SK-N-SH (cell line): ENCODE results near the gene ZNF8. TPM values are rescaled to one million over a fixed set of nuclear protein-coding genes. Genes with fewer than 3 reads are reported as not detected.

Source experiments
- CTCF ChIA-PET: fragments of 300-600, 350-600 bp; formaldehyde crosslinking; extraction: SDS; loops from one replicate; lab custom pipeline; 2021; lab: Yijun Ruan, JAX
- POLR2A ChIA-PET: fragments of 350-600 bp; sonication (Branson Sonifier 250); formaldehyde crosslinking; extraction: SDS; loops from one replicate; lab custom pipeline; 2020; ENCODE audit warnings: antibody characterized with exemption, inconsistent platforms; lab: Yijun Ruan, JAX
- DNase-seq: peaks from one replicate; pipeline ENCODE4 v3.0.0; 2012
- H2AFZ ChIP-seq: fragments of 200-600 bp; sonication (generic); 2 replicates; pipeline ENCODE4 v1.8.1; 2016; ENCODE audit warnings: antibody characterized with exemption, mild to moderate bottlenecking, low read depth
- H3F3A ChIP-seq: fragments of 200-600 bp; sonication (generic); replicated peaks from 2 replicates; pipeline ENCODE3; 2016; ENCODE audit warnings: antibody characterized with exemption, mild to moderate bottlenecking; ENCODE audit not compliant: insufficient read depth
- H3K27ac ChIP-seq, 2 experiments: fragments of 200-500 bp in 1 of 2; fragments of 200-600 bp in 1 of 2; sonication (Bioruptor generic) in 1 of 2; sonication (generic), shearing (Covaris generic) in 1 of 2; 2 replicates each; pipeline versions ENCODE4 v1.5.1 to v1.6.1; 2014 to 2016; ENCODE audit warnings: low read depth in 2 of 2, inconsistent platforms in 1 of 2, low read length in 1 of 2, mild to moderate bottlenecking in 1 of 2, mixed read lengths in 1 of 2
- H3K27me3 ChIP-seq: fragments of 200-600 bp; sonication (generic), shearing (Covaris generic); 2 replicates; pipeline ENCODE4 v1.6.1; 2016; ENCODE audit warnings: mixed run types; ENCODE audit not compliant: insufficient read depth
- H3K36me3 ChIP-seq, 2 experiments: fragments of 200-500 bp in 1 of 2; fragments of 200-600 bp in 1 of 2; sonication (Bioruptor generic) in 1 of 2; sonication (generic) in 1 of 2; replicated peaks in 1 of 2; 2 replicates each; pipeline versions ENCODE3 to v1.5.1; 2014 to 2016; ENCODE audit warnings: low read length in 1 of 2, mild to moderate bottlenecking in 1 of 2; ENCODE audit not compliant: insufficient read depth in 2 of 2, control insufficient read depth in 1 of 2
- H3K4me1 ChIP-seq, 2 experiments: fragments of 200-500 bp in 1 of 2; fragments of 200-600 bp in 1 of 2; sonication (Bioruptor generic) in 1 of 2; sonication (generic), shearing (Covaris generic) in 1 of 2; 2 replicates each; pipeline versions ENCODE4 v1.5.1 to v1.6.1; 2014 to 2016; ENCODE audit warnings: low read depth in 1 of 2, low read length in 1 of 2, mixed run types in 1 of 2; ENCODE audit not compliant: insufficient read depth in 2 of 2, control insufficient read depth in 1 of 2
- H3K4me2 ChIP-seq: fragments of 200-600 bp; sonication (generic), shearing (Covaris generic); 2 replicates; pipeline ENCODE4 v1.6.1; 2017; ENCODE audit warnings: mixed run types
- H3K4me3 ChIP-seq, 2 experiments: fragments of 200-500 bp in 1 of 2; fragments of 200-600 bp in 1 of 2; sonication (Bioruptor generic) in 1 of 2; sonication (generic), shearing (Covaris generic) in 1 of 2; 2 replicates each; pipeline versions ENCODE4 v1.5.1 to v1.8.1; 2014 to 2016; ENCODE audit warnings: low read depth in 2 of 2, inconsistent platforms in 1 of 2, low read length in 1 of 2, mild to moderate bottlenecking in 1 of 2, mixed read lengths in 1 of 2, moderate library complexity in 1 of 2
- H3K79me2 ChIP-seq: fragments of 200-600 bp; sonication (generic); 2 replicates; pipeline ENCODE4 v1.8.1; 2017; ENCODE audit warnings: mild to moderate bottlenecking; ENCODE audit not compliant: insufficient read depth
- H3K9ac ChIP-seq: fragments of 200-600 bp; sonication (generic); 2 replicates; pipeline ENCODE4 v1.6.1; 2017; ENCODE audit warnings: mixed run types
- H3K9me2 ChIP-seq: fragments of 200-600 bp; sonication (generic); 2 replicates; pipeline ENCODE4 v1.6.1; 2017; ENCODE audit warnings: mixed run types
- H3K9me3 ChIP-seq: fragments of 200-600 bp; sonication (generic); 2 replicates; pipeline ENCODE4 v1.6.1; 2017; ENCODE audit warnings: mixed run types, mild to moderate bottlenecking, moderate library complexity
- H4K20me1 ChIP-seq: fragments of 200-600 bp; sonication (generic); 2 replicates; pipeline ENCODE4 v1.6.1; 2017; ENCODE audit warnings: mild to moderate bottlenecking, mixed run types; ENCODE audit not compliant: insufficient read depth
- CHD2 ChIP-seq: fragments of 150-350 bp; IDR thresholded peaks from 2 replicates; pipeline ENCODE4 v1.6.1; 2018; ENCODE audit warnings: low read length; ENCODE audit not compliant: partially characterized antibody
- ELF1 ChIP-seq: IDR thresholded peaks from 2 replicates; pipeline ENCODE4 v1.4.0; 2012
- EP300 ChIP-seq, 2 experiments: IDR thresholded peaks; 2 replicates each; pipeline versions ENCODE4 v1.4.0 to v1.6.1; 2012; ENCODE audit warnings: borderline replicate concordance in 1 of 2, low read depth in 1 of 2, low read length in 1 of 2
- EZH2phosphoT487 ChIP-seq: fragments of 200-600 bp; sonication (generic); IDR thresholded peaks from 2 replicates; pipeline ENCODE4 v1.6.1; 2017; ENCODE audit warnings: low read depth, mixed run types, mild to moderate bottlenecking, antibody characterized with exemption, moderate library complexity, borderline replicate concordance
- FOXJ3 ChIP-seq: sonication (generic); formaldehyde crosslinking; IDR thresholded peaks from 2 replicates; pipeline ENCODE4 v1.5.1; 2020; ENCODE audit warnings: mild to moderate bottlenecking, missing genetic modification reagents
- GABPA ChIP-seq: IDR thresholded peaks from 2 replicates; pipeline ENCODE4 v1.4.0; 2012; ENCODE audit warnings: low read depth, mild to moderate bottlenecking
- MXI1 ChIP-seq: IDR thresholded peaks from 2 replicates; pipeline ENCODE4 v1.6.1; 2012; ENCODE audit warnings: mild to moderate bottlenecking, low read depth, low read length, improper control_type of control experiment
- NRF1 ChIP-seq: IDR thresholded peaks from 2 replicates; pipeline ENCODE4 v1.6.1; 2012; ENCODE audit warnings: low read depth, mild to moderate bottlenecking, low read length
- POLR2AphosphoS5 ChIP-seq: IDR thresholded peaks from 2 replicates; pipeline ENCODE4 v1.6.1; 2012; ENCODE audit warnings: low read depth, low read length
- RAD21 ChIP-seq: IDR thresholded peaks from 2 replicates; pipeline ENCODE4 v1.6.1; 2012; ENCODE audit warnings: mild to moderate bottlenecking, low read length
- REST ChIP-seq: IDR thresholded peaks from 2 replicates; pipeline ENCODE4 v1.6.1; 2012; ENCODE audit warnings: mild to moderate bottlenecking, low read depth, low read length, moderate library complexity
- RXRA ChIP-seq: IDR thresholded peaks from 2 replicates; pipeline ENCODE4 v1.4.0; 2012; ENCODE audit warnings: low read depth, mild to moderate bottlenecking, borderline replicate concordance
- SIN3A ChIP-seq: IDR thresholded peaks from 2 replicates; pipeline ENCODE4 v1.6.1; 2012; ENCODE audit warnings: low read depth, mild to moderate bottlenecking, low read length, moderate library complexity, borderline replicate concordance
- SMC3 ChIP-seq: IDR thresholded peaks from 2 replicates; pipeline ENCODE4 v1.6.1; 2012; ENCODE audit warnings: low read depth, low read length, improper control_type of control experiment
- TAF1 ChIP-seq: IDR thresholded peaks from 2 replicates; pipeline ENCODE4 v1.6.1; 2012; ENCODE audit warnings: low read depth, mild to moderate bottlenecking, low read length, moderate library complexity, borderline replicate concordance
- USF1 ChIP-seq: IDR thresholded peaks from 2 replicates; pipeline ENCODE4 v1.4.0; 2012; ENCODE audit warnings: low read depth, borderline replicate concordance
- USF2 ChIP-seq: fragments of 150-350 bp; IDR thresholded peaks from 2 replicates; pipeline ENCODE4 v1.6.1; 2017; ENCODE audit warnings: antibody characterized with exemption, low read length, low read depth, borderline replicate concordance
- WGBS: methylation state at CpG from one replicate; pipeline ENCODE4 v1.1.6; 2017; ENCODE audit warnings: low lambda C conversion rate; 5-methylcytosine and 5-hydroxymethylcytosine counted together
- polyA plus RNA-seq, 3 experiments: library from polyadenylated mRNA; depleted of rRNA; stranded (reverse); fragments of >200 nt; gene quantifications; 2 replicates each; pipeline ENCODE4 v1.2.3, GENCODE V29; 2012

The ZNF8 gene
- polyA plus RNA-seq, 1 of the 3 experiments (the other 2 are of a cell fraction) = 1.4 TPM

GRCh38 chr19:58326501-58326913 is 47.8 kb downstream of the ZNF8 start:
- DNase-seq = no peak
- no peak for TF ChIP-seq USF2
- TF ChIP-seq TAF1 = no peak
- TF ChIP-seq GABPA = no peak
- no peak for TF ChIP-seq ELF1
- TF ChIP-seq EZH2phosphoT487 = no peak
- no peak for TF ChIP-seq POLR2AphosphoS5
- TF ChIP-seq FOXJ3 = no peak
- TF ChIP-seq MXI1 = no peak
- TF ChIP-seq RAD21 = no peak
- no peak for TF ChIP-seq SIN3A
- no peak for TF ChIP-seq SMC3
- no peak for TF ChIP-seq REST
- no peak for TF ChIP-seq RXRA
- TF ChIP-seq NRF1 = no peak
- no peak for TF ChIP-seq USF1
- TF ChIP-seq CHD2 = no peak
- no peak for TF ChIP-seq EP300 (IDR thresholded peaks at IDR 0.05; ENCODE audit: borderline replicate concordance in 1 of 2, low read depth in 1 of 2, low read length in 1 of 2)
- H3K36me3 ChIP-seq = peaks cover 3 to 4% of the 10 kb centered on the region in 2 experiments
- ChIA-PET CTCF (interaction anchor here (1.0 to 3.7 kb wide), 4 partner anchors 18 to 193 kb away, joined by 3 to 17 read pairs (median 3); partner anchors contain the start of gene ZBTB45), POLR2A (interaction anchor here (0.6 to 1.6 kb wide), 7 partner anchors 14 to 193 kb away, joined by 3 to 13 read pairs (median 8); partner anchors contain the start of genes ERVK3-1, ZBTB45, ZNF497 and ZNF8)
- peaks cover 51% of the 10 kb centered on the region for H3K79me2 ChIP-seq
- H3K9ac ChIP-seq = peak overlapping the region; percentile 91
- WGBS = 2% methylated on average over 9 of the region's 9 CpGs
- H3K9me2 ChIP-seq = no peaks in the 10 kb centered on the region
- peaks cover 0 to 19% of the 10 kb centered on the region in 2 experiments; a peak in 1 of 4 replicates for H3K4me1 ChIP-seq
- no peaks in the 10 kb centered on the region for H3K9me3 ChIP-seq
- no peaks in the 10 kb centered on the region for H3K27me3 ChIP-seq
- H2AFZ ChIP-seq = peak overlapping the region; percentile 87; the same call in 1 of the 2 replicates
- peak overlapping the region; percentile 70 to 89 for H3K4me3 ChIP-seq
- no peaks in the 10 kb centered on the region for H4K20me1 ChIP-seq
- H3K4me2 ChIP-seq = peak overlapping the region; percentile 92
- H3K27ac ChIP-seq = peak overlapping the region; percentile 83 to 90; a peak in 2 of 4 replicates
- H3F3A ChIP-seq = no peaks in the 10 kb centered on the region
